ENCODE data around the gene PHOSPHO2.

The PHOSPHO2 gene

GRCh38 chr2:169727065-169727464, 32.8 kb downstream of the PHOSPHO2 start (continued):
- TF ChIP-seq SNAI2 (CRISPR knock-in tag; IDR thresholded peaks at IDR 0.05), result no peak

- TF ChIP-seq TOX (CRISPR knock-in tag; IDR thresholded peaks at IDR 0.05; ENCODE audit: borderline replicate concordance), result no peak
- no peak for TF ChIP-seq OSR1 (CRISPR knock-in tag; IDR thresholded peaks at IDR 0.05)
- TF ChIP-seq, protein P1, sequence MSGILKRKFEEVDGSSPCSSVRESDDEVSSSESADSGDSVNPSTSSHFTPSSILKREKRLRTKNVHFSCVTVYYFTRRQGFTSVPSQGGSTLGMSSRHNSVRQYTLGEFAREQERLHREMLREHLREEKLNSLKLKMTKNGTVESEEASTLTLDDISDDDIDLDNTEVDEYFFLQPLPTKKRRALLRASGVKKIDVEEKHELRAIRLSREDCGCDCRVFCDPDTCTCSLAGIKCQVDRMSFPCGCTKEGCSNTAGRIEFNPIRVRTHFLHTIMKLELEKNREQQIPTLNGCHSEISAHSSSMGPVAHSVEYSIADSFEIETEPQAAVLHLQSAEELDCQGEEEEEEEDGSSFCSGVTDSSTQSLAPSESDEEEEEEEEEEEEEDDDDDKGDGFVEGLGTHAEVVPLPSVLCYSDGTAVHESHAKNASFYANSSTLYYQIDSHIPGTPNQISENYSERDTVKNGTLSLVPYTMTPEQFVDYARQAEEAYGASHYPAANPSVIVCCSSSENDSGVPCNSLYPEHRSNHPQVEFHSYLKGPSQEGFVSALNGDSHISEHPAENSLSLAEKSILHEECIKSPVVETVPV (CRISPR knock-in tag; IDR thresholded peaks at IDR 0.05), result no peak
- no peak for TF ChIP-seq ESRRG (CRISPR knock-in tag; IDR thresholded peaks at IDR 0.05)
- TF ChIP-seq PATZ1 (CRISPR knock-in tag; IDR thresholded peaks at IDR 0.05; ENCODE audit: borderline replicate concordance), result no peak
- TF ChIP-seq, protein P2, sequence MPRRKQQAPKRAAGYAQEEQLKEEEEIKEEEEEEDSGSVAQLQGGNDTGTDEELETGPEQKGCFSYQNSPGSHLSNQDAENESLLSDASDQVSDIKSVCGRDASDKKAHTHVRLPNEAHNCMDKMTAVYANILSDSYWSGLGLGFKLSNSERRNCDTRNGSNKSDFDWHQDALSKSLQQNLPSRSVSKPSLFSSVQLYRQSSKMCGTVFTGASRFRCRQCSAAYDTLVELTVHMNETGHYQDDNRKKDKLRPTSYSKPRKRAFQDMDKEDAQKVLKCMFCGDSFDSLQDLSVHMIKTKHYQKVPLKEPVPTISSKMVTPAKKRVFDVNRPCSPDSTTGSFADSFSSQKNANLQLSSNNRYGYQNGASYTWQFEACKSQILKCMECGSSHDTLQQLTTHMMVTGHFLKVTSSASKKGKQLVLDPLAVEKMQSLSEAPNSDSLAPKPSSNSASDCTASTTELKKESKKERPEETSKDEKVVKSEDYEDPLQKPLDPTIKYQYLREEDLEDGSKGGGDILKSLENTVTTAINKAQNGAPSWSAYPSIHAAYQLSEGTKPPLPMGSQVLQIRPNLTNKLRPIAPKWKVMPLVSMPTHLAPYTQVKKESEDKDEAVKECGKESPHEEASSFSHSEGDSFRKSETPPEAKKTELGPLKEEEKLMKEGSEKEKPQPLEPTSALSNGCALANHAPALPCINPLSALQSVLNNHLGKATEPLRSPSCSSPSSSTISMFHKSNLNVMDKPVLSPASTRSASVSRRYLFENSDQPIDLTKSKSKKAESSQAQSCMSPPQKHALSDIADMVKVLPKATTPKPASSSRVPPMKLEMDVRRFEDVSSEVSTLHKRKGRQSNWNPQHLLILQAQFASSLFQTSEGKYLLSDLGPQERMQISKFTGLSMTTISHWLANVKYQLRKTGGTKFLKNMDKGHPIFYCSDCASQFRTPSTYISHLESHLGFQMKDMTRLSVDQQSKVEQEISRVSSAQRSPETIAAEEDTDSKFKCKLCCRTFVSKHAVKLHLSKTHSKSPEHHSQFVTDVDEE (CRISPR knock-in tag; IDR thresholded peaks at IDR 0.05), result no peak
- TF ChIP-seq ZNF8 (CRISPR knock-in tag; IDR thresholded peaks at IDR 0.05), result no peak
- TF ChIP-seq CSDC2 (CRISPR knock-in tag; IDR thresholded peaks at IDR 0.05), result no peak
- TF ChIP-seq, protein P3, sequence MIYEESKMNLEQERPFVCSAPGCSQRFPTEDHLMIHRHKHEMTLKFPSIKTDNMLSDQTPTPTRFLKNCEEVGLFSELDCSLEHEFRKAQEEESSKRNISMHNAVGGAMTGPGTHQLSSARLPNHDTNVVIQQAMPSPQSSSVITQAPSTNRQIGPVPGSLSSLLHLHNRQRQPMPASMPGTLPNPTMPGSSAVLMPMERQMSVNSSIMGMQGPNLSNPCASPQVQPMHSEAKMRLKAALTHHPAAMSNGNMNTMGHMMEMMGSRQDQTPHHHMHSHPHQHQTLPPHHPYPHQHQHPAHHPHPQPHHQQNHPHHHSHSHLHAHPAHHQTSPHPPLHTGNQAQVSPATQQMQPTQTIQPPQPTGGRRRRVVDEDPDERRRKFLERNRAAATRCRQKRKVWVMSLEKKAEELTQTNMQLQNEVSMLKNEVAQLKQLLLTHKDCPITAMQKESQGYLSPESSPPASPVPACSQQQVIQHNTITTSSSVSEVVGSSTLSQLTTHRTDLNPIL (CRISPR knock-in tag; IDR thresholded peaks at IDR 0.05; ENCODE audit: low read depth), result no peak
- TF ChIP-seq PPARA (CRISPR knock-in tag; IDR thresholded peaks at IDR 0.05; ENCODE audit: borderline replicate concordance), result no peak
- no peak for TF ChIP-seq ZFP30 (CRISPR knock-in tag; IDR thresholded peaks at IDR 0.05)
- TF ChIP-seq ZNF70 (CRISPR knock-in tag; IDR thresholded peaks at IDR 0.05), result no peak
- TF ChIP-seq, protein P4, sequence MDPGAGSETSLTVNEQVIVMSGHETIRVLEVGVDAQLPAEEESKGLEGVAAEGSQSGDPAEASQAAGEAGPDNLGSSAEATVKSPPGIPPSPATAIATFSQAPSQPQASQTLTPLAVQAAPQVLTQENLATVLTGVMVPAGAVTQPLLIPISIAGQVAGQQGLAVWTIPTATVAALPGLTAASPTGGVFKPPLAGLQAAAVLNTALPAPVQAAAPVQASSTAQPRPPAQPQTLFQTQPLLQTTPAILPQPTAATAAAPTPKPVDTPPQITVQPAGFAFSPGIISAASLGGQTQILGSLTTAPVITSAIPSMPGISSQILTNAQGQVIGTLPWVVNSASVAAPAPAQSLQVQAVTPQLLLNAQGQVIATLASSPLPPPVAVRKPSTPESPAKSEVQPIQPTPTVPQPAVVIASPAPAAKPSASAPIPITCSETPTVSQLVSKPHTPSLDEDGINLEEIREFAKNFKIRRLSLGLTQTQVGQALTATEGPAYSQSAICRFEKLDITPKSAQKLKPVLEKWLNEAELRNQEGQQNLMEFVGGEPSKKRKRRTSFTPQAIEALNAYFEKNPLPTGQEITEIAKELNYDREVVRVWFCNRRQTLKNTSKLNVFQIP (CRISPR knock-in tag; IDR thresholded peaks at IDR 0.05; ENCODE audit: borderline replicate concordance, low read depth), result no peak
- TF ChIP-seq ARNTL (CRISPR knock-in tag; IDR thresholded peaks at IDR 0.05; ENCODE audit: borderline replicate concordance, low read depth), result no peak
- no peak for ATAC-seq
These were observed 35.0 kb downstream of the PHOSPHO2 start for GRCh38 chr2:169729274-169729605.

- TF ChIP-seq ZFP3 (CRISPR knock-in tag; IDR thresholded peaks at IDR 0.05), result no peak
- no peak for TF ChIP-seq TOX (CRISPR knock-in tag; IDR thresholded peaks at IDR 0.05; ENCODE audit: borderline replicate concordance)
- no peak for TF ChIP-seq ARNTL (CRISPR knock-in tag; IDR thresholded peaks at IDR 0.05; ENCODE audit: borderline replicate concordance, low read depth)
- TF ChIP-seq, protein P1 (CRISPR knock-in tag; IDR thresholded peaks at IDR 0.05), result no peak
- no peak for TF ChIP-seq ZC3H10 (CRISPR knock-in tag; IDR thresholded peaks at IDR 0.05)
- TF ChIP-seq BACH2 (CRISPR knock-in tag; IDR thresholded peaks at IDR 0.05; ENCODE audit: borderline replicate concordance), result no peak
- TF ChIP-seq ISL1 (CRISPR knock-in tag; IDR thresholded peaks at IDR 0.05), result no peak
- no peak for ATAC-seq
These were observed 37.8 kb downstream of the PHOSPHO2 start for GRCh38 chr2:169732075-169732474.

Measured in SK-N-SH treated with all-trans-retinoic acid at 6 μM for 48 hours (cell line).